HEK293T (cell line): Measurements from ENCODE around the gene ASTN2.

Source experiments
- ARNT ChIP-seq: fragments of 450-650 bp; IDR thresholded peaks from 2 replicates; pipeline ENCODE4 v1.6.1; 2017; ENCODE audit warnings: mild to moderate bottlenecking
- FOXA1 ChIP-seq: fragments of 450-650 bp; IDR thresholded peaks from 2 replicates; pipeline ENCODE4 v1.6.1; 2016; ENCODE audit warnings: mild to moderate bottlenecking
- FOXK2 ChIP-seq: fragments of 450-650 bp; IDR thresholded peaks from 2 replicates; pipeline ENCODE4 v1.6.1; 2016; ENCODE audit warnings: mild to moderate bottlenecking
- FOXM1 ChIP-seq: fragments of 450-650 bp; IDR thresholded peaks from 2 replicates; pipeline ENCODE4 v1.6.1; 2017; ENCODE audit warnings: mild to moderate bottlenecking, borderline replicate concordance
- SUZ12 ChIP-seq: fragments of 450-650 bp; IDR thresholded peaks from 2 replicates; pipeline ENCODE4 v1.6.1; 2016; ENCODE audit warnings: mild to moderate bottlenecking
- TARDBP ChIP-seq: fragments of 450-650 bp; IDR thresholded peaks from 2 replicates; pipeline ENCODE4 v1.6.1; 2016

- TF ChIP-seq FOXA1 (no peak), ARNT (no peak), FOXM1 (no peak), SUZ12 (no peak), TARDBP (no peak), FOXK2 (no peak)
Observed at GRCh38 chr9:116383936-116384335, 1030.9 kb downstream of the ASTN2 start.
